GM03348 (cell line): ENCODE results near the gene VAMP8.
"Not testable (repeated sequence)": the region's sequence is repeated elsewhere in the genome, so short reads cannot be mapped to it uniquely, and the experiment has no call there.

Experiments used
- DNase-seq: peaks from one replicate; pipeline ENCODE4 v3.0.0; 2012; ENCODE audit warnings: low spot score

VAMP8 gene

DNA sequence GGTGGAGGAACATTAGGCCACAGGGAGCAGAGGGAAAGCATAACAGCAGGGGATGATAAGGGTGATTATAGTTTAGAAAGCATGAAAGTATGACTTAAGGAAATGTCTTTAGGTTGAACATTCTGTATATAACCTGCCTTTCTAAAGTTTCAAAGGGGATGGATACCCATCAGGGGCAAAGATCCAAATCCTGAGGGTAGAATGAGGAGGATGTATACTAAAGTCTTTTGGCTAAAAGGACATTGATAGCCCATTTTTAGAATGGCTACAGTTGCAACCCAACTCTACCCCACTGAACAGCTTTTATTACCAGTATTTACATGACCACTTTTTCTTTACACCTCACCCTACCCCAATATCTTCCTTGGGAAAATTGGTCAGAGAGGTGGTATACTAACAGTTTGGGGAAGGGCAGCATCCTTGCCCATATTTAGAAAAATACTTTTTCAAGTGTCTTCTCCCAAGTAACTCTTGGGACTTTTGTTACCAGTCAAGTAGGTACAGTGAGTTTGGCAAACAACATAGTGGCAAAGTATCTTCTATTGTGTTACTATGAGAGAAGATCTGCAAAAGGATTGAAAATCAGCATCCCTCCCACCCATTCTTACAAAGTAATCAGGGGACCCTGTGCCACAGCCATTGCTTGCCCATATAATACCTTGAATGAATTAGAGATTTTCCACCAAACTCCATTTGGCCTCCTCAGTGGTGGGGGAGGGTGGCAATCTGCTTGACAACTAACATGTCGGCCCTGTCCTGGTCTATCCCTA lies 30.1 kb upstream of the VAMP8 start:
- DNase-seq, result no peak

DNA sequence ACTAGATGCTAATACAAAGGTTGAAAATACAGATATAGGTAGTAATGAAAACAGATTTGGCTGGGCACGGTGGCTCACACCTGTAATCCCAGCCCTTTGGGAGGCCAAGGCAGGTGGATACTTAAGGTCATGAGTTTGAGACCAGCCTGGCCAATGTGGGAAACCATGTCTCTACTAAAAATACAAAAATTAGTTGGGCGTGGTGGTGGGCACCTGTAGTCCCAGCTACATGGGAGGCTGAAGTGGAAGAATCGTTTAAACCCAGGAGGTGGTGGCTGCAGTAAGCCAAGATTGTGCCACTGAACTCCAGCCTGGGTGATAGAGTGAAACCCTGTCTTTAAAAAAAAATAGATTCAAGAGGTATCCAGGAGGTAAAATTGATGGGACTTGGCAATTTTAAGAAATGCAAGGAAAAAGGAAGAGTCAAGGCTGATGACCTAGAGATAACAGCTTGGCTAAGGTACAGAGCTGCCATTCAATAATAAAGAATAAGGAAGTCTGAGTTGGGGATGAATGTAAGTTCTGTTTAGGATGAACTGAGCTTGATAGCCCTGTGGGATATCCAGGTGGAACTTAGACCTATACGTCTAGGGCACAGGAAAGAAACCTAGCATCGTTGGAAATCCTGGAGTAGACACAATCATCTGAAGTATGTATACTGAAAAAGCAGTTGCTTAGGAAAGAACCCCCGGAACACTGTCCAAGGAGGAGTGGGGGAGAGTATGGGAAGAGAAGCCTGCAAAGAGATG lies 29.4 kb upstream of the VAMP8 start:
- DNase-seq, result no peak

DNA sequence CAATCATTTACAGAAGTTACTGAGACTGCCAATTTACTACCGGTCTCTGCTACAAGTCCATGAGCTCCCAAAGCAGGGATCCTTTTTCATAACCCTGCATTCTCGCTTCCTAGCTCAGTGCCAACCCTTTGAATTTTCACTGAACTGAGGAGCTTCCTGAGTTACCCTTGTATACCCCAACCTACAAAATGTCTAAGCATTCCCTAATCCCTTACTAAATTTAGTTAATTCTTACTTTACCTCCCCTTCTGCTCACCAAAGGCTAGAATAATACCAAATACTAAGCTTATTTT lies 28.8 kb upstream of the VAMP8 start:
- DNase-seq, result no peak

DNA sequence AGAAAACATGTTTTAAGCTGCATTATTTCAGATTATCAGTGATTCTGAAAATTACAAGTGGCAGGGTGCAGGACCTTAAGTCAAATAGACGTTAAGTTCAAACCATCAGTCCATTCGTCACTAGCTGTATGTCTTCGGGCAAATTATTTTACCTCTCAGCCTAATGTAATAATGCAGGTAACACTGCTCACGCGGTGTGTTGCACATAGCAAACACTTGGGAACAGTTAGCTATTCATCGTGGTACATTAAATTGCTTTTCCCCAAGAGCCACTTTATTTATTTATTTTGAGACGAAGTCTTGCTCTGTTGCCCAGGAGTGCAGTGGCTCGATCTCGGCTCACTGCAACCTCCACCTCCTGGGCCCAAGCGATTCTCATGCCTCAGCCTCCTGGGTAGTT lies 28.3 kb upstream of the VAMP8 start:
- DNase-seq, result no peak

DNA sequence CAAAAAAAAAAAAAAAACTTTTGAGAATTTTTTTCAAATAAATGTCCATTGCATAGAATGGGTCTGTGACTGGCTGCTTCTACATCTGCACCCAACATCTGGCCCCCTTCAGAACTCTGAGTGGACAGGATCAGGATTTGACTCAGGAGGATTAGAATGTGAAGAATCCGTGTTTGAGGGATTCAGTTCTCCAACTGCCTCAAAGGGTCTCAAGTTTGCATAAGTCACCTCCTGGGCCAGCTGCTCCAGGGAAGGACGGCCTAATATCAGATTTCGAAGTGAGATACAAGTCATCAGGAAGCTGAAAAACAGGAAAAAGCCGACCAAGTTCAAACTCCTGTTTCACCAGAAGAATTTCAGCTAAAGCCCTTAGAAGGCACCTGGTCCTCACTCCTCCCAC lies 27.6 kb upstream of the VAMP8 start:
- DNase-seq, result peak; percentile 82

DNA sequence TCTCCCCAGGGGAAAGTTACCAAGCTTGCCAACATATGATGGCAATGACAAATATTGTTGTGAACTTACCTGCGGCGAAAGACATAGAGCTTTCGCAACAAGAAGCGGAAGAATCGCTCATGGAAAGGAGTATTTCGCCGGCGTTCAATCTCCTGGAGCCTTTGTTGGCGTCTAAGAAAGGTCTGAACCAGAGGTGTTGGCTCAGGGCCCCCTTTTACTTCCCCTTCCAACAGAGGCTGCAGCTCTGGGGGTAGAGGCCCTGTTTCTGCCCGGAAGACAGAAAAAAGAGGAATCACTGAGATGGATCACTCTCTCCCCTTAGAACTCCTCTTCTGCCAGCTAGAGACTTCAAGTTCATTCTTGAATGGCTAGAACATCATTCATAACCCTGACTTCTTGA lies 26.9 kb upstream of the VAMP8 start:
- DNase-seq, result no peak

DNA sequence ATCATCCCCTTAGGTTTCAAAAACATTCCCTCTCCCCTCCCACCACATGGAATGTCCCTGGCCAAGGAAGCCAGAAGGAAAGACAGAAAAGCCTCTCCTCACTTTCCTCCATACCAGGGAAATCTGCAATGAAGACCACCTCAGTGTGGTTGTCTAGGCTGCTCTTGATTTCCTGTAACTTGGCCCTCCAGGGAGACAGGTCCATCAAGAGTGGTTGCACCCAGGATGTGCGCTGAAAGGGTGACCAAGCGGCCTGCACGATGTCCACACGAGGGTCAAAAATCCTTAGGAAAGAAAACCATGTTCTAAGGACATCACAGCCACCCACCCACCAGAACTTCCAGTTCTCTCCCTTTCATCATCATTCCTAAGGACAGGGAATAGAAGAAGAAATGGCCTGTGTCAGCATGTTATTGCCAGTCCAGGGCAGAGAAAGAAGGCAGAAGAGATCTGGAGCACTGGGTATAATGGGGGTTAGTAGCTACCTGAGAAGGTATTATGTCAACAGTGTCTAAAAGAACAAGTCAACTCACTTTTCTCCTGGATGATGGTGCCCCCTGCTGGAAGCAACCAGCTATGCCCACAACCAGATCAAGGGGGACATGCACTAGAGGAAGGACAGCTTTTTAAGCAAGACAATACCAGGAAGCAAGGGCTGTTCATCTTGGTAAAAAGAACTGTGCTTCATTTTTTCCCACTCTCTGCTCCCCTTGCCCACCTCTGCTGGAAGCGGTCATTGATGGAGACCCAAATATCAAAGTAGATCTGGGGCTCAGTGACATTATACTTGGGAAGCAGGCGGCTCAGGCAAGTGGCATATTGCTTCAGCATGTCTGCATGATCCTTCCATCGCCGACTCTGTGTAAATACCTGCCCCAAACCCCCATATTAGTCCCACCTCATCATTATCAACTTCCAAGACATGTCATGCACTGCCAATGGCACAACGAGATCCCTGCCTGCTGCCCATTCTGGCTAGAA lies 25.4 kb upstream of the VAMP8 start:
- DNase-seq, result peak; percentile 75

DNA sequence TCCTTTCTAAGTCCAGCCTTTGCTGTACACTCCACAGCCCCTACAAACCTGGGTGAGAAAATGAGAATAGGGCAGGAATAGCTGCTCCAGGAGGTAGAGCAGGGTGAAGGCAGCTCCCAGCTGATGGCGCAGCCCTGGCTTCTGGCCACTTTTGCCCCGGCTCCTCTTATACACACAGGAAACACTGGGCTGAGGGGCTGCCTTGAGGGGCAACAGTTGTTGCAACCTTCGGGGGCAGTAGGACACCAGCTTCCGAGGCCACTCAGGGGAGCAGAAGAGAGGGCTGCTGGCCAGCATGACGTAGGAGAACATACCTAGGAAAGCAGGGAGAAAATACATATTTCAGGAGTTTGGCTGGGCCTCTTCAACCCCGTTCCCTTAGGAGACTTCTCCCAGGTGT lies 24.2 kb upstream of the VAMP8 start:
- no peak for DNase-seq

DNA sequence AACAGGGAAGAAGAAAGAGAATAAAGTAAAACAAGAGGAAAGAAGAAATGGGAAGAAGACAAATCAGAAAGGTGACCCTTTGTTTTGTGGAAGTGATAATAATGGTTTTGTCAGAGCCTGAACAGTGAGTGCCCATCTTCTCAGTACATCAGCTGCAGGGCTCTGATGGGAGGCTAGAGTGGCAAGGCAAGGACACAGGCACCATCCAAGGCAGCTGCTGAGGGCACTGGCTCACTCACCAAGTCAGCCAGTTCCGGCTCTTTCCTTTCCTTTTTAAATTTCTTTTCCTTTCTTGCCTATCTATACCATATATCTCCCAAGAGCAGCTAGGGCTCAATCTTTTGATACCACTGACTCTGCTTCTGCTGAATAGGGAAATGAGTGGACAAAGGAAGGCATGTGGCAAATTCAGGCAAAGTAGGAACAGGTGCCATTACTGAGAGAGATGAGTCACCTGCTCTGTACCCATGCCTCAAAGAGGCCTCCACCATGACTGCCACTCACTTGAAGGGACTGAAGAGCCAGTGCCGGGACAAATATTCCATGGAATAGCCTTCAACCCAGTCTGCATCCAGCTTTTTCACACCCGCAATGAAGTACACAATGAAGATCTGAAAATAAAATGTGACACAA lies 22.3 kb upstream of the VAMP8 start:
- DNase-seq, result no peak

DNA sequence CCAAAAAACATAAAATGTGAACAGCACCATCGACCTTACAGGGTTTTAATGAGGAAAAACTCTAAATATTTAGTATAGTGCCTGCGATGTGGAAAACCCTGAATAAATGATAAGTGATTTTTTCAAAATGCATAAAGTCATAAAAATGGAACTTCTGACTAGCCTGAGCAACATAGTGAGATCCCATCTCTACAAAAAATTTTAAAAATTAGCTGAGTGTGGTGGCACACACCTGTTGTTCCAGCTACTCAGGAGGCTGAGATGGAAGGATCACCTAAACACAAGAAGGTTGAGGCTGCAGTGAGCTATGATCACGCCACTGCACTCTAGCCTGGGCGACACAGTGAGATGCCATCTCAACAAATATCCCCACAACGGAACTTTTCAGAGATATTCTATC lies 20.3 kb upstream of the VAMP8 start:
- DNase-seq, result no peak

DNA sequence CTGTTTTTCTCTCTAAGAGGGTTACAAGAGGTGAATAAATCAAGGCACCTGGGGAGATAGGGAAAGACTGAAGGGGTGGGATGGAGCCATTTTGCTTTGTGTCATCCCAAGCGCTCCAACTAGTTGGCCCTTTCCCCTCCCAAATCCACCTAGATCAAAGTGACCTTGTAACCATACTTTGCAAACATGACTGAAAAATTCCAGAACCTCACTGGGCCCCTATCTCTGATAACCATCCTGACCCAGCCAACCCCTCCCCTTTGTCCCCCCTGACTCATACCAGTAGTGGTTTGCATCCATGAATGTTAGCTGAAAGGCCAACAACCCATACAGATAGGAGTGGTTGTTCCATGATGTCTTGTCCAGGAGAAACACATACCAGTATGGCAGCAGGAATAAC lies 19.2 kb upstream of the VAMP8 start:
- DNase-seq, result no peak

DNA sequence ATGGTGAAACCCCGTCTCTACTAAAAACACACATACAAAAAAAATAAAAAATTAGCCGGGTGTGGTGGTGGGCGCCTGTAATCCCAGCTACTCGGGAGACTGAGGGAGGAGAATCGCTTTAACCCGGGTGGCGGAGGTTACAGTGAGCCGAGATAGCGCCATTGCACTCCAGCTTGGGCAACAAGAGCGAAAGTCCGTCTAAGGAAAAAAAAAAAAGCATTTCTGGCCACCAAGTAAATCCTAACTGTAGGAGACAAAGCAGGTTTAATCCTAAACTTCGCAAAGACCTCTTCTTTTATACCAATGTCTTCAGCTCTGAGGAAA lies 17.0 kb upstream of the VAMP8 start:
- DNase-seq, result not testable (repeated sequence)

DNA sequence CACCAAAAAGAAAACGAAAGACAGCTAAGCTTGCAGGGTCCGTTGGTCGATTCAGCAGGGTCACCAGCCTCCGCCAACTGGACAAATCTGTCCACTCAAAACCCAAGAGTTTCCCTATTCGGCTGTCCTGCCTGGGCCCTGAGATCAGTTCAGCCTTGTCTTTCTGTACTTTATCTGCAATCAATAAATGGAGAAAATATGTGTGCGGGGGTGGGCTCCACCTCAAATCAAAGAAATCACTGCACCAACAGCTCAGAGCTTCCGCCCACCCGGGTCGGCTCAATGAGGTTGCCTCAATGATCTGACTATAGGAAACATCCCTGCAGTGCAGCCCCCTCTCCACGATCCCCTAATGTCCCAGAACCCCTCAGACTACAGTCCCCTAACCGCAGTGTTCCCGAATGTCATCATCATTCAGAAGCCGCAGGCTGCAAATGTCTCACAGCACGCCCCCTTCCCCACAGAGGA lies 16.5 kb upstream of the VAMP8 start:
- DNase-seq, result peak; percentile 46

DNA sequence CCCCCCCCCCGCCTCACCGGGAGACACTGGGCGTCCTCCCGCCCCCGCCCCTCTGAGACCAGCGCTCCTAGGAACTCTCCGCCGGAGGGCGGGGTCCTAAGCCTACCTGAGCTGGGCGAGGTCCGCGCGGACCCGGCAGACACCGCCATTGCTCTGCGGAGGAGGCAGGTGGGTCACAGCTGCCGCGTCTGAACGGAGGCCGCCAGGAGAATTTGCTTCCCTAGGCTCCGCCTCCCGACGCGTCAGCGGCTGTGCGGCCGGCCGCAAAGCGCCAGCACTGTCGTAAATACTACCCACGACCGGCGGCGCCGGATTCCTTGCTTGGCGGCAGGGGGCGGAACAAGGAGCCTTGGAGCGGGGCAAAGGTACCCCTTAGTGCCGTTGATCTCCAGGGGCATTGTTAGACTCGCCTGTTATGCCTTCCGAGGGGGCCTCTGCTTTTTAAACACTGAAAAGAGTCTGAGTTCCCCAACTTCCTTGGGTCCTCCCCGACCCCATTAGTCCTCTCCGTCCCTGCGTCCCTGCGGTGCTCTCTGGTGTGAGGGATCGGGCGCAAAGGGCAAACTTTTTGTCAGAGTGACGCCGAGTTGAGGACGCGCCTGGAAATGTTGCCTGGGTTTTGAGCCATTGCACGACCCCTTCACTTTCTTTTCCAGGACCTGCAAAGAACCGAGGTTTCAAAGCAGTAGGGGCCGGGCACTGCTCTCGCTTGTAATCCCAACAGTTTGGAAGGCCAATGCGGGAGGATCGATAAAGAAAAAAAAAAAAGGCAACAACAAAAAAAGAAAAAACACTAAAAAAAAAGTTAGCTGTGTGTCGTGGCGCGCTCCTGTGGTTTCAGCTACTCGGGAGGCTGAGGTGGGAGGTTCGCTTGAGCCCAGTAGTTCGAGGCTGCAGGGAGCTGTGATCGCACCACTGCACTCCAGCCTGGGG lies 15.8 kb upstream of the VAMP8 start, which contains the start of gene GGCX:
GGCX (minus strand) TSS at position 214 of the 933 bp plus-strand sequence; CDS start at position 149, 65 bp downstream.
- peak; percentile 95 for DNase-seq

DNA sequence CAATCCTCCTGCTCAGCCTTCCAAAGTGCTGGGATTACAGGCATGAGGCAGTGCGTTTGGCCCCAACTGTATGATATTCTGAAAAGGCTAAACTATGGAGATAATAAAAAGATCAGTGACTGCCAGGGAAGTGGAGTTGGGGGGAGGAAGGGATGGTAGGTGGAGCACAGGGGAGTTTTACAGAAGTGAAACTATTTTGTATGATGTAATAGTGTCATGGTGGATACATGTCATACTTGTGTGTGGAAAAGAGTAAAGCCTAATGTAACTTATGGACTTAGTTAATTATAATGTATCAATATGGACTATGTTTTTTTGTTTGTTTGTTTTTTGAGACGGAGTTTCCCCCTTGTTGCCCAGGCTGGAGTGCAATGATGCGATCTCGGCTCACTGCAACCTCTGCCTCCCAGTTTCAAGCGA lies 13.2 kb upstream of the VAMP8 start:
- no peak for DNase-seq

DNA sequence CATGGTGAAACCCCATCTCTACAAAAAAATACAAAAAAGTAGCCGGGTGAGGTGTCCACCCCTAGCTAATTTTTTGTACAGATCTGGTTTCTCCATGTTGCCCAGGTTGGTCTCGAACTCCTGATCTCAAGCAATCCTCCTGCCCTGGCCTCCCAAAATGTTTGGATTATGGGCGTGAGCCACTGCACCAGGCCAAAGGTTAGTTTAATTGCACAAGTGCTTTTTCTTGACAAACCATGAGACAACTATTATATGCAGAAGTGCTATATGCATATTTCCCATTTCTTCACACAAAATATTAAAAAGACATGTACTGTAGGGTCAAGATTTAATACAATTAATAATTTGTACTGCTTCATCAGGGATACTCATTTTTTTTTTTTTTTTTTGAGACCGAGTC lies 11.1 kb upstream of the VAMP8 start:
- DNase-seq, result no peak

DNA sequence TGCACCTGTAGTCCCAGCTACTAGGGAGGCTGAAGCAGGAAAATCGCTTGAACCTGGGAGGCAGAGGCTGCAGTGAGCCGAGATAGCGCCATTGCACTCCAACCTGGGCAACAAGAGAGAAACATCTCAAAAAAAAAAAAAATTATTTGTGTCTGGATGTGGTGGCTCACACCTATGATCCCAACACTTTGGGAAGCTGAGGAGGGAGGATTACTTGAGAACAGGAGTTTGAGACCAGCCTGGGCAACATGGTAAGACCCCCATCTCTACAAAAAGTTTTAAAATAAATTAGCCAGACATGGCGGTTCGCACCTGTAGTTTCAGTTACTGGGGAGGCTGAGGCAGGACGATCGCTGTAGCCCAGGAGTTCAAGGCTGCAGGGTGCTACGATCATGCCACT lies 1.6 kb upstream of the VAMP8 start:
- no peak for DNase-seq

DNA sequence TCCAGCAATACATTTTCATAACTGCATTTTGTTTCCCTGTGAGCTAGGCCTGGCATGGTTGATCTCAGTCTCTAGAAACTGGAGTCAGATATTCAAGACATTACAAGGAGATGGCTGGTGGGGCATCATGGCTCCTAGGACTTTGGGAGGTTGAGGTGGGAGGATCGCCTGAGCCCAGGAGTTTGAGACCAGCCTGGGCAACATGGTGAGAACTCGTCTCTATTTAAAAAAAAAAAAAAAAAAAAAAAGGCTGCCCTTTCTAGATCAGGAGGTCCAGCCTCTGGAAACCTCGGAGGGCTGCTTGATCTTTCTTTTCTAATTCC lies 362 bp upstream of the VAMP8 start:
- no peak for DNase-seq

DNA sequence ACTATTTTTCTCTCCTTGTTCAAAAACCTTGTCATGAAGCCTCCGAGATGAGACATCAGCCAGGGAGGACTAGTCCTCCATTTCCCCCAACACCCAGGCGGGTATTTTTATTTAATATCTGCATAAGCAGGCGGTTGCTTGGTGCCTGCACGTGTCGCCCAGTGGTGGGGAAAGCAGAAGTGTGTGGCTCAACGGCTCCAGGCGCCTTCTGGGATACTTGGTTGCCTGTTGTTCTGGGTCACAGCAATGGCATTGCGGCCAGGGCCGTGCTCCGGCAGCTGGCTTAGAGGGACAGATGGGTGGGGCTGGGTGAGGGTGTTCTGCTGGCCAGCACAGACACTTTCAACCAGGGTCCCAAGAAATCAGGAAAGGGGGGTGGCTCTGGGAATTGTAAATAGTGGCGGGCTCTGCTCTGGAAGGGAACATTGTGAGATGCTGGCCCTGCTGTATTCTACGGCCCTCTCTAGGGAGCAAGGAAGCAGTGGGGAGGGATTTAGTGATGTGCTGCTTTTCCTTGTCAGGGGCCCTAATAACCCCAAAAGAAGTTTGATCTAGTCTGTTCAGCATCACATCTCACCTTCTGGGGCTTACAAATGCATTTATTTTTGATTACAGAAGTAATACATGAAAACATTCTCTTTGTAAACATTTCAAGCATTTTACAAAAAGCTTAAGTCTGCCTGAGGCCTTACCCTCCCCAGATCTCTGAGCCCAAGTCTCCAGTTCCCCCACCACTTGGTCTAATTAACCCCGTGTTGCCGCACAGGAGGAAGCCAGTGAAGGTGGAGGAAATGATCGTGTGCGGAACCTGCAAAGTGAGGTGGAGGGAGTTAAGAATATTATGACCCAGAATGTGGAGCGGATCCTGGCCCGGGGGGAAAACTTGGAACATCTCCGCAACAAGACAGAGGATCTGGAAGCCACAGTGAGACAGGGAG lies 1.1 kb downstream of the VAMP8 start:
- no peak for DNase-seq
